Gastroesophageal sphincter (tissue), 2 donors: Measurements from ENCODE around the gene RFC2.
"Not testable (repeated sequence)": the region's sequence is repeated elsewhere in the genome, so short reads cannot be mapped to it uniquely, and the experiment has no call there.

Experiments
- POLR2A ChIP-seq, 2 donors: fragments of 450-650 bp; IDR thresholded peaks; one replicate each; pipeline ENCODE4 v1.6.1; 2017; ENCODE audit warnings: antibody characterized with exemption in 2 of 2, mild to moderate bottlenecking in 2 of 2, moderate library complexity in 1 of 2
- POLR2AphosphoS5 ChIP-seq: sonication (generic); formaldehyde crosslinking; IDR thresholded peaks from one replicate; pipeline ENCODE4 v1.6.1; 2017; ENCODE audit warnings: antibody characterized with exemption

DNA sequence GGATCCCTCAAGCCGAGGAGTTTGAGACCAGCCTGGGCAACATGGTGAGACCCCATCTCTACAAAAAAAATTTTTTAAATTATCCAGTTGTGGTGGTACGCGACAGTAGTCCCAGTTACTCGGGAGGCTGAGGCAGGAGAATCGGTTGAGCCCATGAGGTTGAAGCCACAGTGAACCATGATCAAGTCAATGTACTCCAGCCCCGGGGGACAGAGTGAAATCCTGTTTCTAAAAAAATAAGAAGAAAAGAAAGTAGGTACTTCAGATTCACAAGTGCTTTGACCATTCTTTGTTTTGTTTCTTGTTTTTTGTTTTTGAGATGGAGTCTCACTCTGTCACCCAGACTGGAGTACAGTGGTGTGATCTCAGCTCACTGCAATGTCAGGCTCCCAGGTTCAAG lies 1.3 kb upstream of the RFC2 start:
- not testable (repeated sequence) for TF ChIP-seq POLR2A (IDR thresholded peaks at IDR 0.05); POLR2AphosphoS5
